GM21423 (cell line): ENCODE measurements around the gene SLC4A1.

ENCODE experiments used
- ATAC-seq: cut with Tn5 transposase; IDR thresholded peaks from one replicate; pipeline ENCODE4 v1.9.1; 2021; ENCODE audit warnings: mild to moderate bottlenecking, moderate library complexity; ENCODE audit not compliant: unreplicated experiment

Gene SLC4A1

GRCh38 chr17:44207743-44208142 is 60.2 kb downstream of the SLC4A1 start:
- no peak for ATAC-seq

- ATAC-seq = no peak
Measured at GRCh38 chr17:44207319-44207718, 60.6 kb downstream of the SLC4A1 start.

DNA sequence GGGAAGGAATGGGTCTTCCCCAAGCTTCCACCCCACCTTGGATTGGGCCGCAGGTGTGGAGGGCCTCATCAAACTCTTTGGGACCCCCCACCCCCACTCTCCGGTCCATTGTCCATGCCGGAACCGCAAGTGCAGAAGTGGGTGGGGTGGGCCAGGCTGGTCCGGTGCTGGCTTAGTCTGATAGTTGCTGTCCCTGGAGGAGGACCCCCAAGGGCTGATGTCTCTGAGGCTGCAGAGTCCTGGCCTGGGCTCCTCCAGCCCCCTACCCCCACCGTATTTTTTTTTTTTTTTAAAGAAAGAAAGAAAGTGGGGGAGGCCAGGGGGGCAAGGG is 61.1 kb downstream of the SLC4A1 start:
- ATAC-seq = no peak

- ATAC-seq = no peak
Measured at GRCh38 chr17:44205962-44206824, 61.7 kb downstream of the SLC4A1 start.

DNA sequence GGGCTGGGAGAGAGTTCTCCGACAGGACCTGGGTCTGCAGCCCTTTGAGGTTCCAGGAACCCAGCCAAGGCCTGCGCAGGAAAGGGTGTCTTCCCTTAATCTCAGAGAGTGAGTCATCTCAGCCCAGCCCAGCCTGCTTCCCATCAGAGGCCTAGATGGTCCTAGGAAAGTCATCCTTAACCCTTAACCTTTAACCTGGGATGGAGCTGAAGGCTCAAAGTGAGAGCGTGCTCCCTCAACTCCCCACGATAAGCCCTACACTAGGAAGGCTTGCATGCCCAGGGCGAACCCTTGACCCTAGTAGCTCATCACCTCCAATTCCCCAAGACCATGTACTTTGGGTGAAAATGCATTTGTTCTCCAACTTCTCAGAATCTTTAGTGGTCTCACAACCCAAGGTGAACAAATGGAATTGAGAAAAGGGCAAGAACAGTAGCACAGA is 63.5 kb downstream of the SLC4A1 start:
- no peak for ATAC-seq

DNA sequence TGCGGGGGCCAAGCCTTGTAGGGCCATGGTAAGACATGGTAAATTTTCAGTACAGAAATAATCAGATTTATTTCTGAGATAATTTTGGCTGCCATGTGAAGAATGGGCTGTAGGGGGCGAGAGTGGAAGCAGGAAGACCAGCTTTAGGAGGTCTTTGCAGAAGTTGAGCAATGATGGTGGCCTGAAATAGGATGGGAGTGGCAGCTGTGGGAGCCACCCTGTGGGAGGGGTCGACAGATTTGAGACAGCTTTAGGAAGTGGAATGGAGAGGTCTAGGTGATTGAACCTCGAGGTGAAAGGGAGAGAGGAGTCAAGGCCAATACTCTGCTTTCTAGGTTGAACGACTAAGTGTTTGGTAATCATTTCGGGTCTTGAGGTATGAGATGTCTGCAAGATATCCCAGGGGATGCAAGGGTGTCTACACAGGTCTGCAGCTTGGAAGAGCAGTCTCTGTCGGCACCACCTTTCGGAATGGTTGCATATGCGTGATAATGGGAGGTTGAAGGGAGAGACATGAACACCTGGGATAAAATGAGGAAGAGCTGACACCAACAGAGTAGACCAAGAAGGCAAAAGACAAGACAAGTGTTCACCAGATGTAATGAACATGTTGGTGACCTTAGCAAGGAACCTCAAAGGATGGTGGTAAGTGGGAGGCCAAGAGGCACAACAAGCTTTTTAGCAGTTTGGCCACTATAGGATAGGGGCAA is 64.0 kb downstream of the SLC4A1 start:
- ATAC-seq = no peak

DNA sequence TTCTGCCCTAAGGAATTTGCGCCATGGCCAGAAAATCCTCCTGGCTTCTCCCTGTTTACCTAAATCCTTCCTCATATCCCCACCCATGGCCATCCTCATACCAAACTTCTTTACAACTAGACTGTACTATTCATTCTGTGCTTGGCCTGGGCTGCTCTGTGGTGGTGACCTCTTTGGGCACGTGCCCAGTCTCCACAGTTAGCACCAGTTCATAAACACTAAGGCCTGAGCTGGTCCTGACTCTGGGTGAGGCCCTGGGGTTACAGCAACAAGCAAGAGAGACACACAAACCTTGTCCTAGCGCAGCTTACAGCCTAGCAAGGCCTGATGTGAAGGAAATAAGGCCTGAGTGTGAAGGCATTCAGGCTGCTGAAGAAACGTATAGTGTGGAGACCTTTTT is 65.2 kb downstream of the SLC4A1 start:
- ATAC-seq = no peak

DNA sequence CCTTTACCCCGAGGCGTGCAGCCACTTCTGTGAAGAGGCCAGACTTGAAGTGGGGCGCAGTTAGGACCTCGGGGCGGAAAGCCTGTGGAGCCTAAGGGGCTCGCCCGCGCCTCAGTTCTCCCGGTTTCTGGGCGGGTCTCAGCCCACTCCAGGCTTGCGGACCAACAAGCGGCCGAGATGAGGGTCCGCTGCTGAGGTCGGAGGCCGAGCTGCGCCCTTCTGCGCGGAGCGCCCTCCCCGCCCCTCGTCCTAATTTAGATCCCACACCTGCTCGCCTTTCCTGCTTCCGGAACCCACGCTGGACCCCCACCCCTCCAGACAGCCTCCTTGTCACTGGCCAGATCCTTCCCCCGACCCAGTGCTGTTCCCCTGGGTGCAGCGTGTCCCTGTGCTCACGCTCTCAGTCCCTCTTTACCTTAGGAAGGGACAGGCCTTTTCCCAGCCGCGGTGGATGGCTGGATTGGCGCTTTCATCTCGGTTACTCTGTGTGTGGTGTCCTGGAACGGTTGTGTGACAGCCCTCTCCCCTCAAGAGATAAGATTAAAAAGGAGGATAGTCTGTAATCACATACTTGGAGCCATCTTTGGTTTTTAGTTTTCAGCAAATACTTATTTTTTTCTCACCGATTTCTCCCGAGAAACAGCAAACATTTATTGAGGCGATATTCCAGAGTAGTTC is 67.3 kb downstream of the SLC4A1 start:
- no peak for ATAC-seq

GRCh38 chr17:44199553-44200477 is 68.1 kb downstream of the SLC4A1 start, which contains the start of gene ATXN7L3:
Gene ATXN7L3 (minus strand): TSS chr17:44199884. CDS start chr17:44198070, 1,814 bp downstream.
- peak; percentile 66 for ATAC-seq

GRCh38 chr17:44198721-44199552 is 69.0 kb downstream of the SLC4A1 start:
- ATAC-seq = peak; percentile 15
